Amniotic stem cell (primary cell): ENCODE data around the gene TAC4.

Source experiments
- DNase-seq: peaks from one replicate; lab custom pipeline; 2025; lab: John Stamatoyannopoulos, UW

The TAC4 gene

DNA sequence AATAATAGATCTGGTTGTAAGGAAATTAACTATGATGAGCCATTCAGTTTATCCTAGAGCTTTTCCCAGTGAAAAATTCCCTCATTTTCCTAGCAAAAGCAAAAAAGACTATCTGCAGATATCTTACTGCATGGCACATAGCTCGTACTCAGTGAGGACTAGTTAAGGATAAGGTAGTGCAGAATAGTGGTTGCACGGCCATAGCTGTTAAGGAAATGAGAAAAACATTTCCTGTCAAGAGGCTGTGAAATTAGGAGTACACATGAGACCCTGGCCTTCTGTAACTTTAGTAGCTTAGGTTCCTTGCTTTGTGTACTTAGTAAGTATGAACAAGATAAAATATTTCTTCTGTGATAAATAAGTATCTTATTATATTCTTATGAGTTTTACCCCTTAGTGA, 49.1 kb downstream of the TAC4 start:
- no peak for DNase-seq

- DNase-seq, result no peak
These were observed 49.7 kb downstream of the TAC4 start for GRCh38 chr17:49798182-49798581.

- no peak for DNase-seq
These were observed 52.5 kb downstream of the TAC4 start for GRCh38 chr17:49795372-49795771.

DNA sequence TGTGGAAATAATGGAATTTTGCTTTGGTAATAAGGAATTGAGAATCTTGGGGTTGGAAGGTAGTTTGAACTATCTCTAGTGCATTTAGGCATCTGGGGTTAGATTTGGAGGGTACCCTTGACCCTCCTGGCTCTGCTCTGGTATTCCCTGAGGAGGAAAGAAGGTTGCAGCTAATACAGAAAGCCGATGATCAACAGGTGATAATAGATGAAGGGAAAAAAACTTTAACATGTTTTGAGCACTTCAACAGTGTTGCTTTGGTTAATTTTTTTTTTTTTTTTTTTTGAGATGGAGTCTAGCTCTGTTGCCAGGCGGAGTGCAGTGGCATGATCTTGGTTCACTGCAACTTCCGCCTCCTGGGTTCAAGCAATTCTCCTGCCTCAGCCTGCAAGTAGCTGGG, 54.6 kb downstream of the TAC4 start:
- DNase-seq, result no peak

- no peak for DNase-seq
These were observed 58.7 kb downstream of the TAC4 start for GRCh38 chr17:49789243-49789578.

DNA sequence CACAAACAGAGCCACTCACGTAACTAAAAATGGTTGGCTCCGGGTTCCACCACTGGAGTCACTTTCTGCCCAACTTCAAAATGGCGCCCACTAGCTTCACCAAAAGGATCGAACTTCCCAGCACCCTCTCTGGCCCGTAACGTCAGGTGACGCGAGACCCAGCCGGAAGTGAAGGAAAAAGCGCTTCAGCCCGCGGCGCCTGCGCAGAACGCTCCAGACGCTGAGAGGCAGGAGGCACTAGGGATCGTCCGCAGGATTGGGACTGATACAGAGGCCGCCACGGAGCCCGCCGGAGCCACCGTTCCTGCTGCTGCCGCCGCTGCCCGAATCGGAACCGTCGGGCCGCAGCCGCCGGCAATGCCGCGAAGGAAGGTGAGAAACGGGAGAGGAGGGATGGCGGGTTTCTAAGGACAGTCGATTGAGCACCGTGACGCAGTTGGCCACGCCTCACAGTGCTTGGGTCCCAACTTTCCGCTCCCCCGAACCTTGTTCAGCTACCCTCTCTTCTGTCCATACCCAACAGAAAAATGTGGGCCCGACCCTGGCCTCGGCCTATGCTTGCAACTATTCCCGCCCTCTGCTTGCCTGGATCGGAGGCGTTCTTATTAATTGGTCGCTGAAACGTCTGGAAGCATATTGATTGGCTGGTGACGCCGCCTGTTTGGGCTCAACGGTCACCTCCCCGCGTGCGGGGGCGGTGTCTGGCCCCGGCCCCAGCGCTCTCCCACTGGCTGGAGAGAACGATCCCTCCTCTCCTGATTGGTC, 59.2 kb downstream of the TAC4 start, which contains the start of gene KAT7:
Gene KAT7, plus strand, starts transcription at position 204 of the 765 bp plus-strand sequence. Its CDS starts 154 bp downstream, at position 358.
- peak; percentile 99 for DNase-seq
